Heart left ventricle (tissue), 13 donors: ENCODE results near the gene NUDT16.

ENCODE experiments used
- POLR2A ChIP-seq, 2 donors: fragments of 450-650 bp; IDR thresholded peaks; one replicate each; pipeline ENCODE4 v1.6.1; 2017; ENCODE audit warnings: antibody characterized with exemption in 2 of 2, mild to moderate bottlenecking in 2 of 2, moderate library complexity in 2 of 2
- TF ChIP-seq, protein P1 (sequence below), 12 donors: fragments of 200-600 bp; sonication (generic) in 4 of 12; IDR thresholded peaks; one replicate each; pipeline versions ENCODE4 v1.5.0 to v1.8.0; 2018 to 2022; ENCODE audit warnings: antibody characterized with exemption in 12 of 12, mild to moderate bottlenecking in 5 of 12
- donor health status: ischemic (EF 13 %, LVEDD 7.1; RV severe dilation, severe dysfunction).
- donor health status: DM: no; HTN: yes; CAD: no.
- donor health status: DM: no; HTN: no; CAD: no.
- donor health status: ischemic (EF 25% LVEDD 6.9; RV normal size, moderate dysfunction).
- donor health status: ischemic (EF 25% LVEDD 5.7; RV mildly dilated, moderate dysfunction).
- donor health status: ischemic (EF 35%, LVEDD 5.7; RV mildly dilated, moderate dysfunction).
- donor health status: nonischemic (EF 11% LVEDD 7.7; RV severe dilation, severe dysfunction).
- donor health status: DM: yes; HTN: yes; CAD: no.
- donor health status: PGD.
- donor health status: ischemic (EF 29% LVEDD 5.4; RV normal size, mild dysfunction).
- donor health status: nonischemic (EF 23%, LVEDD 6.1; RV moderate dilation, normal function).

DNA sequence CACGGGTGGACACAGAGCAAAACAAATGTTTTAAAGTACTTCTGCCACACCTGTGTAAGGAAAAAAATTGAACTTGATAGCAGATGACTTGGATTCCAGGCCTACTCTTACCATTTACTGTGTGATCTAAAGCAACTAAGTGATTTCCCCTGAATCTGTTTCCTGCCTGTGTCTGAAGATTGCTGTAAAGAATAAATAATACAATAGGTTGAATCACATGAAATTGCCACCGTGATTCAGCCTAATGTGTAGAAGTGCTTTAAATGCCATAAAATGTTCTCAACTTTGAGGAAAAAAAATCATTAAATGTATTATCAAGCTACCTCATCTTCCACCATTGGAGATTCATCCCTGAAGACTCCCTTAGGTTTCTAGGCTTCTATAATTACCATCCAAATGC is 27.6 kb upstream of the NUDT16 start:
- TF ChIP-seq, protein P1, sequence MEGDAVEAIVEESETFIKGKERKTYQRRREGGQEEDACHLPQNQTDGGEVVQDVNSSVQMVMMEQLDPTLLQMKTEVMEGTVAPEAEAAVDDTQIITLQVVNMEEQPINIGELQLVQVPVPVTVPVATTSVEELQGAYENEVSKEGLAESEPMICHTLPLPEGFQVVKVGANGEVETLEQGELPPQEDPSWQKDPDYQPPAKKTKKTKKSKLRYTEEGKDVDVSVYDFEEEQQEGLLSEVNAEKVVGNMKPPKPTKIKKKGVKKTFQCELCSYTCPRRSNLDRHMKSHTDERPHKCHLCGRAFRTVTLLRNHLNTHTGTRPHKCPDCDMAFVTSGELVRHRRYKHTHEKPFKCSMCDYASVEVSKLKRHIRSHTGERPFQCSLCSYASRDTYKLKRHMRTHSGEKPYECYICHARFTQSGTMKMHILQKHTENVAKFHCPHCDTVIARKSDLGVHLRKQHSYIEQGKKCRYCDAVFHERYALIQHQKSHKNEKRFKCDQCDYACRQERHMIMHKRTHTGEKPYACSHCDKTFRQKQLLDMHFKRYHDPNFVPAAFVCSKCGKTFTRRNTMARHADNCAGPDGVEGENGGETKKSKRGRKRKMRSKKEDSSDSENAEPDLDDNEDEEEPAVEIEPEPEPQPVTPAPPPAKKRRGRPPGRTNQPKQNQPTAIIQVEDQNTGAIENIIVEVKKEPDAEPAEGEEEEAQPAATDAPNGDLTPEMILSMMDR (IDR thresholded peaks at IDR 0.05): no peak
- TF ChIP-seq POLR2A (IDR thresholded peaks at IDR 0.05): no peak
